Astrocyte of the hippocampus (primary cell): Measurements from ENCODE around the gene CARTPT.

ENCODE experiments used
- DNase-seq: peaks from one replicate; pipeline ENCODE4 v3.0.0; 2011; ENCODE audit warnings: low read depth, low spot score

Gene CARTPT

GRCh38 chr5:71737931-71738539, 19.0 kb downstream of the CARTPT start:
- no peak for DNase-seq

- DNase-seq, result no peak
Observed at GRCh38 chr5:71738662-71739361, 19.7 kb downstream of the CARTPT start.

GRCh38 chr5:71740015-71740753, 21.1 kb downstream of the CARTPT start:
- no peak for DNase-seq

- DNase-seq, result no peak
Observed at GRCh38 chr5:71743155-71743554, 24.1 kb downstream of the CARTPT start.

GRCh38 chr5:71744009-71744790, 25.1 kb downstream of the CARTPT start:
- no peak for DNase-seq

GRCh38 chr5:71747182-71747581, 28.1 kb downstream of the CARTPT start:
- no peak for DNase-seq

GRCh38 chr5:71748360-71748759, 29.3 kb downstream of the CARTPT start:
- DNase-seq, result peak; percentile 9

- no peak for DNase-seq
Observed at GRCh38 chr5:71751422-71751821, 32.3 kb downstream of the CARTPT start.

- no peak for DNase-seq
Observed at GRCh38 chr5:71752441-71753190, 33.5 kb downstream of the CARTPT start.

GRCh38 chr5:71757590-71758543, 38.8 kb downstream of the CARTPT start:
- DNase-seq, result peak; percentile 86

- DNase-seq, result no peak
Observed at GRCh38 chr5:71762826-71763225, 43.8 kb downstream of the CARTPT start.

- no peak for DNase-seq
Observed at GRCh38 chr5:71767661-71768060, 48.6 kb downstream of the CARTPT start.

- DNase-seq, result no peak
Observed at GRCh38 chr5:71769287-71769686, 50.2 kb downstream of the CARTPT start.

GRCh38 chr5:71770381-71770780, 51.3 kb downstream of the CARTPT start:
- no peak for DNase-seq
